BLaER1 treated with 17β-estradiol and CSF1 and Interleukin-3, amounts not matched to agents 10 nM and 100 nM (cell line): ENCODE measurements around the gene MT1X.

Experiments
- H3K27ac ChIP-seq, 11 experiments: shearing (Covaris generic); formaldehyde crosslinking; 2 replicates each; pipeline ENCODE4 v1.8.1; 2022
- H3K27me3 ChIP-seq, 11 experiments: shearing (Covaris generic); formaldehyde crosslinking; 2 replicates each; pipeline ENCODE4 v1.8.1; 2022
- H3K36me3 ChIP-seq, 11 experiments: shearing (Covaris generic); formaldehyde crosslinking; 2 replicates each; pipeline ENCODE4 v1.8.1; 2022
- H3K4me1 ChIP-seq, 10 experiments: shearing (Covaris generic); formaldehyde crosslinking; 2 replicates each; pipeline ENCODE4 v1.8.1; 2022
- H3K4me2 ChIP-seq, 11 experiments: shearing (Covaris generic); formaldehyde crosslinking; 2 replicates each; pipeline ENCODE4 v1.8.1; 2022
- H3K4me3 ChIP-seq, 10 experiments: shearing (Covaris generic); formaldehyde crosslinking; 2 replicates each; pipeline ENCODE4 v1.8.1; 2022
- H3K9ac ChIP-seq, 11 experiments: shearing (Covaris generic); formaldehyde crosslinking; 2 replicates each; pipeline ENCODE4 v1.8.1; 2022
- H3K9me3 ChIP-seq, 11 experiments: shearing (Covaris generic); formaldehyde crosslinking; replicated peaks in 1 of 11; 2 replicates each; pipeline ENCODE4 v1.8.1; 2022
- H4K20me1 ChIP-seq, 11 experiments: shearing (Covaris generic); formaldehyde crosslinking; 2 replicates each; pipeline ENCODE4 v1.8.1; 2022
- Cebpa-rat ChIP-seq, 11 experiments: shearing (Covaris generic); IDR thresholded peaks; 2 replicates each; pipeline ENCODE4 v1.8.1; 2022

The MT1X gene

GRCh38 chr16:56724191-56724590 is 41.9 kb downstream of the MT1X start:
- Histone ChIP-seq H4K20me1 (no peaks in the 10 kb centered on the region), H3K4me3 (no peak overlapping the region), H3K9me3 (no peaks in the 10 kb centered on the region), H3K27me3 (no peaks in the 10 kb centered on the region), H3K9ac (no peak overlapping the region), H3K36me3 (no peaks in the 10 kb centered on the region), H3K27ac (no peak overlapping the region), H3K4me2 (no peak overlapping the region), H3K4me1 (peaks cover 6 to 7% (median 6%) of the 10 kb centered on the region in 10 experiments)
- TF ChIP-seq Cebpa-rat (IDR thresholded peaks at IDR 0.05) = no peak

DNA sequence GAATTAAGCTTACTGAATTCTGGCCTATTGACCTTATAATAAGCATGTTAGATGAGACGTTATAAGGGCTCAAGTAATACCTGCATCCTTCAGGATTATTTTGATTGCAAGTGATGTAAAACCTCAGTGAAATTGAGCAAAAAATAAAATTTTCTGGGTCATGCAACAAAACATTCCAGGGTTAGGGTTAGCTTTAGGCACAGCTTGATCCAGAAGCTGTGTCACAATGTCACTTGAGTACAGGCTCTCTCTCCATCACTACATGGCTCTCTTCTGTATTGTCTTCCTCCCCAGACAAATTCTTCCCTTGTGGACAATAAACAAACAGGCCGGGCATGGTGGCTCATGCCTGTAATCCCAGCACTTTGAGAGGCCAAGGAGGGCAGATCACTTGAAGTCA is 44.0 kb downstream of the MT1X start:
- Histone ChIP-seq H3K4me2 (no peak overlapping the region), H3K9me3 (no peaks in the 10 kb centered on the region), H3K27me3 (no peaks in the 10 kb centered on the region), H3K27ac (no peak overlapping the region), H4K20me1 (peaks cover 0 to 11% (median under 1%) of the 10 kb centered on the region in 11 experiments; a peak in 9 of 22 replicates), H3K9ac (no peak overlapping the region), H3K36me3 (0 out of 22 replicates have a peak, but pooled peaks cover 0 to 1% (median 0%) of the 10 kb centered on the region in 11 experiments), H3K4me1 (peaks cover 18 to 21% (median 20%) of the 10 kb centered on the region in 10 experiments), H3K4me3 (no peak overlapping the region)
- TF ChIP-seq Cebpa-rat (IDR thresholded peaks at IDR 0.05) = no peak

DNA sequence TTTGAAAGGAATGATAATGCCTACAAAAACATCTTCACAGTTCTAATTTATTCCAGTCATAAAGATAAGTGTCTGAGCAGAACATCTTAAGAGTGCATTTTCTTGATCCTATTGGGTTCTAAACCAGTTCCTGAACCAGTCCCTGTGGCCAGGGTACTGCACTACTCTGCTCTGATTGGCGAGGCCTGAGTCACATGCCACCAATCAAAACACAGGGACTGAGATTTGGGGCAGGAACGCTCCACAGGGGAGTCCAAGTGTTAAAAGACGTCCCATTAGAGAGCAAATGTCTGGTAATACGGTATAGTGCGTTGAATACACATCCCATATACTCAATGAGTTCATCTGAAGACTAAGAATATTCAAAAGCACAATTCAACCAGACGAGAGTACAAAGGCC is 44.7 kb downstream of the MT1X start:
- no peak overlapping the region for H3K4me2 ChIP-seq
- H3K27ac ChIP-seq = no peak overlapping the region
- H3K4me1 ChIP-seq = peaks cover 25 to 28% (median 26%) of the 10 kb centered on the region in 10 experiments
- H3K4me3 ChIP-seq = no peak overlapping the region
- H4K20me1 ChIP-seq = peaks cover 0 to 18% (median 6%) of the 10 kb centered on the region in 11 experiments; a peak in 14 of 22 replicates
- H3K9ac ChIP-seq = no peak overlapping the region
- H3K9me3 ChIP-seq = no peaks in the 10 kb centered on the region
- no peak for TF ChIP-seq Cebpa-rat (IDR thresholded peaks at IDR 0.05)
- H3K27me3 ChIP-seq = no peaks in the 10 kb centered on the region
- H3K36me3 ChIP-seq = peaks cover 0 to 8% (median 0%) of the 10 kb centered on the region in 11 experiments; a peak in 4 of 22 replicates

DNA sequence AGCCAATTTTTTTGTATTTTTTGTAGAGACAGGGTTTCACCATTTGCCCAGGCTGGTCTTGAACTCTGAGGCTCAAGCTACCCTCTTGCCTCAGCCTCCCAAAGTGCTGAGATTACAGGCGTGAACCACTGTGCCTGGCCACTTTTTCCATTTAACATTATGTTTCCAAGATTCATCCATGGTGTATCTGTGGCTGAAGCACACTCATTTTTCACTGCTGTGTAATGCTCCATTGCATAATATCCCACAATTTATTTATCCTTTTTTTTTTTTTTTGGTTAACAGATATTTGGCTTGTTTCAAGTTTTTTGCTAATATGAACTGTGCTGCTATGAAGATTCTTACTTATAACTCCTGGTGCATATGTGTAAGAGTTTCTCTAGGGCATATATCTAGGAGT is 45.8 kb downstream of the MT1X start:
- no peaks in the 10 kb centered on the region for H3K27me3 ChIP-seq
- peaks cover 0 to 15% (median under 1%) of the 10 kb centered on the region in 11 experiments; a peak in 4 of 22 replicates for H3K36me3 ChIP-seq
- no peaks in the 10 kb centered on the region for H3K9me3 ChIP-seq
- no peak overlapping the region for H3K4me3 ChIP-seq
- no peak for TF ChIP-seq Cebpa-rat (IDR thresholded peaks at IDR 0.05)
- peaks cover 30 to 38% (median 35%) of the 10 kb centered on the region in 10 experiments for H3K4me1 ChIP-seq
- H3K27ac ChIP-seq = no peak overlapping the region
- H4K20me1 ChIP-seq = peaks cover 0 to 29% (median 18%) of the 10 kb centered on the region in 11 experiments; a peak in 19 of 22 replicates
- H3K4me2 ChIP-seq = no peak overlapping the region
- H3K9ac ChIP-seq = no peak overlapping the region

GRCh38 chr16:56728980-56729734 is 46.9 kb downstream of the MT1X start:
- peak overlapping the region; percentile 67 to 96 (median 92); a peak in 20 of 22 replicates for H3K9ac ChIP-seq
- no peak for TF ChIP-seq Cebpa-rat (IDR thresholded peaks at IDR 0.05)
- peak overlapping the region in 10 of 11 experiments; percentile 60 to 94 (median 88); a peak in 18 of 22 replicates for H3K27ac ChIP-seq
- H4K20me1 ChIP-seq = peaks cover 4 to 40% (median 29%) of the 10 kb centered on the region in 11 experiments; a peak in 19 of 22 replicates
- H3K36me3 ChIP-seq = peaks cover 0 to 25% (median 9%) of the 10 kb centered on the region in 11 experiments; a peak in 10 of 22 replicates
- no peaks in the 10 kb centered on the region for H3K27me3 ChIP-seq
- H3K4me1 ChIP-seq = peaks cover 33 to 50% (median 38%) of the 10 kb centered on the region in 10 experiments
- peak overlapping the region; percentile 65 to 99 (median 86) for H3K4me2 ChIP-seq
- peak overlapping the region; percentile 80 to 98 (median 93) for H3K4me3 ChIP-seq
- no peaks in the 10 kb centered on the region for H3K9me3 ChIP-seq

- H3K4me1 ChIP-seq = peaks cover 33 to 58% (median 42%) of the 10 kb centered on the region in 10 experiments
- H3K9me3 ChIP-seq = no peaks in the 10 kb centered on the region
- peak within 1 kb of the TSS; percentile 87 to 96 (median 92) for H3K9ac ChIP-seq
- peaks cover 8 to 48% (median 37%) of the 10 kb centered on the region in 11 experiments; a peak in 19 of 22 replicates for H4K20me1 ChIP-seq
- peak within 1 kb of the TSS; percentile 78 to 94 (median 88) for H3K27ac ChIP-seq
- peaks cover 0 to 32% (median 13%) of the 10 kb centered on the region in 11 experiments; a peak in 11 of 22 replicates for H3K36me3 ChIP-seq
- peak within 1 kb of the TSS; percentile 80 to 98 (median 93) for H3K4me3 ChIP-seq
- TF ChIP-seq Cebpa-rat (IDR thresholded peaks at IDR 0.05) = no peak
- no peaks in the 10 kb centered on the region for H3K27me3 ChIP-seq
- peak within 1 kb of the TSS; percentile 84 to 99 (median 97) for H3K4me2 ChIP-seq
Observed at GRCh38 chr16:56729735-56730662, 47.7 kb downstream of the MT1X start, which contains the start of gene NUP93. NUP93 (plus strand) TSS chr16:56730129; CDS start chr16:56748248, 18,119 bp downstream.

GRCh38 chr16:56732366-56732765 is 50.1 kb downstream of the MT1X start:
- no peak overlapping the region for H3K4me3 ChIP-seq
- H3K9me3 ChIP-seq = peaks cover 0 to 2% (median 0%) of the 10 kb centered on the region in 11 experiments; a peak in 1 of 22 replicates
- H3K4me2 ChIP-seq = peak overlapping the region; percentile 2 to 99 (median 95); a peak in 14 of 22 replicates
- peaks cover 8 to 72% (median 61%) of the 10 kb centered on the region in 11 experiments; a peak in 20 of 22 replicates for H4K20me1 ChIP-seq
- no peak for TF ChIP-seq Cebpa-rat (IDR thresholded peaks at IDR 0.05)
- peaks cover 4 to 50% (median 25%) of the 10 kb centered on the region in 11 experiments; a peak in 18 of 22 replicates for H3K36me3 ChIP-seq
- H3K27ac ChIP-seq = no peak overlapping the region
- H3K27me3 ChIP-seq = no peaks in the 10 kb centered on the region
- peaks cover 40 to 73% (median 54%) of the 10 kb centered on the region in 10 experiments for H3K4me1 ChIP-seq
- peak overlapping the region in 4 of 11 experiments; percentile 14 to 93 (median 70); a peak in 4 of 22 replicates for H3K9ac ChIP-seq

GRCh38 chr16:56732832-56733231 is 50.6 kb downstream of the MT1X start:
- Histone ChIP-seq H3K36me3 (peaks cover 9 to 55% (median 30%) of the 10 kb centered on the region in 11 experiments; a peak in 20 of 22 replicates), H3K4me3 (no peak overlapping the region), H3K4me2 (peak overlapping the region in 5 of 11 experiments; percentile 2 to 99 (median 43); a peak in 7 of 22 replicates), H3K9ac (peak overlapping the region in 2 of 11 experiments; percentile 46 to 93; a peak in 3 of 22 replicates), H3K4me1 (peaks cover 40 to 73% (median 54%) of the 10 kb centered on the region in 10 experiments), H3K9me3 (peaks cover 0 to 6% (median 2%) of the 10 kb centered on the region in 11 experiments; a peak in 11 of 22 replicates), H3K27ac (no peak overlapping the region), H3K27me3 (no peaks in the 10 kb centered on the region), H4K20me1 (peaks cover 8 to 77% (median 66%) of the 10 kb centered on the region in 11 experiments; a peak in 20 of 22 replicates)
- TF ChIP-seq Cebpa-rat (IDR thresholded peaks at IDR 0.05) = no peak
